Esophagus (tissue), 2 donors: Measurements from ENCODE around the gene KIAA1755. TPM values are rescaled to one million over a fixed set of nuclear protein-coding genes. Genes with fewer than 3 reads are reported as not detected.

Experiments used
- H3K27ac ChIP-seq, 2 donors: one replicate each; pipeline ENCODE4 v1.5.1; 2013; ENCODE audit warnings: low read depth in 2 of 2, mild to moderate bottlenecking in 2 of 2, inconsistent platforms in 1 of 2, low read length in 1 of 2, moderate library complexity in 1 of 2
- H3K27me3 ChIP-seq, 2 donors: one replicate each; pipeline ENCODE4 v1.6.1; 2013; ENCODE audit warnings: low read length in 2 of 2, control low read depth in 1 of 2, mild to moderate bottlenecking in 1 of 2; ENCODE audit not compliant: insufficient read depth in 2 of 2, control insufficient read depth in 1 of 2
- H3K36me3 ChIP-seq, 2 donors: one replicate each; pipeline ENCODE4 v1.6.1; 2013; ENCODE audit warnings: low read length in 1 of 2; ENCODE audit not compliant: control insufficient read depth in 2 of 2, insufficient read depth in 2 of 2
- H3K4me1 ChIP-seq, 2 donors: one replicate each; pipeline ENCODE4 v1.6.1; 2013; ENCODE audit warnings: low read length in 1 of 2; ENCODE audit not compliant: control insufficient read depth in 2 of 2, insufficient read depth in 2 of 2
- H3K4me3 ChIP-seq, 2 donors: one replicate each; pipeline ENCODE4 v1.5.1; 2013; ENCODE audit warnings: low read length in 2 of 2, mild to moderate bottlenecking in 2 of 2, low read depth in 1 of 2, moderate library complexity in 1 of 2
- H3K9me3 ChIP-seq, 2 donors: one replicate each; pipeline ENCODE4 v1.6.1; 2013; ENCODE audit warnings: mild to moderate bottlenecking in 2 of 2, low read depth in 1 of 2, low read length in 1 of 2, moderate library complexity in 1 of 2; ENCODE audit not compliant: control insufficient read depth in 2 of 2, insufficient read depth in 1 of 2
- WGBS, 2 donors: extraction: QIAGEN DNeasy Blood & Tissue Kit; methylation state at CpG; one replicate each; pipeline ENCODE4 v1.1.7; 2013; 5-methylcytosine and 5-hydroxymethylcytosine counted together
- polyA plus RNA-seq, 2 donors: library from polyadenylated mRNA; stranded (reverse); fragments of 200-250 nt; gene quantifications; one replicate each; pipeline ENCODE4 v1.2.3, GENCODE V29; 2013
- donor health status: healthy with polysubstance abuse.
- donor health status: Bipolar disorder and iron deficiency.

KIAA1755 gene
- polyA plus RNA-seq, 2 donors, result 1.4 to 1.7 TPM

DNA sequence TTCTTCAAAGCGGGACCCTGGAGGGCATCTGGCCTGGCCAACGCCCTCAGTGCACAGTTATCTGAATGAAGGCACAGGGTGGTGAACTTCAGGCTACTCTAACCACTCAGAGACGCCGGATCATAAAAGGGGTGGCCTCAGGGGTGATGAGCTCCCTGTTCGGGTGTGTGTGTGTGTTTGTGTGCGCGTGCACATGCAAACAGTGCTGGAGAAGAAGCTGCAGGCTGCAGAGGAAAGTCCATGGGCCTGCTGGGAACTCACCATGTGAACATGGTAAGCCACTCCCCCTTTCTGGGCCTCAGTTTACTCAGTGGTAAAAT is 42.0 kb downstream of the KIAA1755 start:
- Histone ChIP-seq H3K4me1 (peaks cover 0 to 4% of the 10 kb centered on the region in 2 donors), H3K27me3 (no peaks in the 10 kb centered on the region), H3K9me3 (no peaks in the 10 kb centered on the region), H3K27ac (no peak overlapping the region), H3K36me3 (no peaks in the 10 kb centered on the region), H3K4me3 (no peak overlapping the region)
- 86 to 88% methylated on average over 7 of the region's 7 CpGs for WGBS, 2 donors

DNA sequence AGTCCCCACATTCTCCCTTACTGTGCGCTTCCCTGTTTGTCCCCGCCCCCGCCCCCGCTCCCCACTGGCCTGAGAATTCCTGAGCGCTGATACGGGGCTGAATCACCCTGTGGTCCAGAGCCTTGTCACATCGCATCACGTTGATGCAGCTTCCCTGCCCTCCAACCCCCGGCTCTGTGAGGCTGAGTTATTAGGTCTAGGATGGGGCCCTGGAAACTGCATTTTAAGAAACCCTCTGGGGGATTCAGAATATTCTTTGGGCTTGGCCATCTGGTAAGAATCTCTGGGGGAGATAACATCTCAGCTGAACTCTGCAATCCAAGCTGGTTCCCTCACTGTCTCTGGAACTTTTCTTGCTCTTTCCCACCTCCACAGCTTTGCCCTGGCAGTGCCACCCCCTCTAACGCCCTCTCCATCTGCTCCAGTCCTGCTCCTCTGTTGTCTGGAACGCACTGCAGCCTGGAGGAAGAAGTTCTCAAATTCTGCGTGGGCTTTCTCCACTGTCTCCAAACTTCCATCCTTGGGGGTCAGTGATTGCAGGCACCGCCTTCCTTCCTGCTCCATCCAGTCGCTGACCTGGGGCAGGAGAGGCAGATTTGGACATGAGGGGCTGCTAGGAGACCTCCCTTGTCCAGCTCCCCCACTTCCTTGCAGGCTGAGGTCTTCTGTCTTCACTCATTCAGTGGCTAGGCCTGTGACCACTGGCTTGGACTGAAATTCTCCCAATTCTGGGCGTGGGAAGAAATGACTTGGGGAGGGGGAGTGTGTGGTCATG is 42.6 kb downstream of the KIAA1755 start:
- no peaks in the 10 kb centered on the region for H3K36me3 ChIP-seq
- H3K27ac ChIP-seq, result no peak overlapping the region
- no peak overlapping the region for H3K4me3 ChIP-seq
- H3K27me3 ChIP-seq, result no peaks in the 10 kb centered on the region
- H3K4me1 ChIP-seq, result peaks cover 0 to 4% of the 10 kb centered on the region in 2 donors
- no peaks in the 10 kb centered on the region for H3K9me3 ChIP-seq
- WGBS, 2 donors, result 61 to 66% methylated on average over 15 of the region's 15 CpGs

DNA sequence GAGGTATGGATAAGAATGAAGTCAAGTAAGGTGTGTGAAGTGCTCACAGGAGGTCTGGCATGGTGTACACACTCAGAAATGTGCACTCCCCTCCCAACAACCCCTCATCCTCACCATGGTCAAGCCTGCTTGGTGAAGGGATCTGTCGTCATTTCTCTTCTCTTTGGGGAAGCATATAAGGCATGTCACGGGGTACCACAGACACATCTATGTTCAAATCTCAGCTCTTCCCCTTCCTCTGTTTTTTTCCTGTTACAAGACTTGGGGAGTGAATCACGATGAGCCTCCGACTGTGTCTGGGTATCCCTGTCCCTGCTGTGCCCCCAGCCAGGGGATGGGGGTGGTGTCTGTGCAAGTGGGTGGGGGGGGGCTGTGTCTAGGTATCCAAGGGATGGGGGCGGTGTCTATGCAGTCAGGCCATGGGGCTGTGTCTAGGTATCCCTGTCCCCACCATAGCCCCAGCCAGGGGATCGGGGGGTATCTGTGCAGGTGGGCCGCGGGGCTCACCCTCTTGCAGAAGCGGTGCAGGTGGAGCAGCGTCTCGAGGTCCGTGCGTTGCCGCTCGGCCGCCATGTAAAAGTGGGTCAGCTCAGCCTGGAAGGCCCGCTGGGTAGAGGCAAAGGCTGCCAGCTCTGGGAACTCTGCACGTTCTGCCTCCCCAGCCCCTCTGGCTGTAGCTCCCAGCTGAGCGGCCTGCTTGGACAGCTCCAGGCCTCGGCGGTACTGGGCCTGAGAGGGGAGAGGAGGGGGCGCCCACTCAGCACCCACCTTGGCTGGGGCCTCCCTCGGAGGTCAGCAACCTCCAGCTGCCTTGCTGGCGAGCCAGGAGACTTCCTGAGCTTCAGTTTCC is 43.6 kb downstream of the KIAA1755 start:
- no peak overlapping the region for H3K27ac ChIP-seq
- H3K4me3 ChIP-seq, result no peak overlapping the region
- H3K4me1 ChIP-seq, result peaks cover 0 to 4% of the 10 kb centered on the region in 2 donors
- 87 to 91% methylated on average over 22 to 24 of the region's 24 CpGs for WGBS, 2 donors
- no peaks in the 10 kb centered on the region for H3K27me3 ChIP-seq
- H3K36me3 ChIP-seq, result no peaks in the 10 kb centered on the region
- H3K9me3 ChIP-seq, result no peaks in the 10 kb centered on the region

DNA sequence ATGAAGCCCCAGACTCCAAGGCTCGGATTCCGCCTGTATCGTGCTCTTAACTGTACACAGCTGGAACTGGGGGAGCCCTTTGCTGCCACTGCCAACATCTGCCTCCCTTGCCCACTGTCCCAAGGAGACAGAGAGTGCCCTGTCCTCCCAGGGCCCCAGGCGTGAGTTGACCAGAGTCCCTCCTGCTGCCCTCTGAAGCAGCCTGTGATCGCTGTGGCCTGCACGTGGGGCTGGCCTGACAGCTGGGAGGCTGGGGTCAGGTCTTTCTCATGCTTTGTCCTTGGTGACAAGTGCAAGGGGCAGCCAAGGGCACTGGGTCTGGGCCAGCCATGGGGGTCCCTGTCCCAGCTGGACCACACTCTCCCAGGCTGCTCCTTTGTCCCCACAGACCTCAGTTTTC is 44.3 kb downstream of the KIAA1755 start:
- 84 to 87% methylated on average over 6 of the region's 6 CpGs for WGBS, 2 donors
- no peaks in the 10 kb centered on the region for H3K9me3 ChIP-seq
- no peaks in the 10 kb centered on the region for H3K36me3 ChIP-seq
- no peak overlapping the region for H3K4me3 ChIP-seq
- H3K4me1 ChIP-seq, result peaks cover 0 to 4% of the 10 kb centered on the region in 2 donors
- H3K27me3 ChIP-seq, result no peaks in the 10 kb centered on the region
- H3K27ac ChIP-seq, result no peak overlapping the region

DNA sequence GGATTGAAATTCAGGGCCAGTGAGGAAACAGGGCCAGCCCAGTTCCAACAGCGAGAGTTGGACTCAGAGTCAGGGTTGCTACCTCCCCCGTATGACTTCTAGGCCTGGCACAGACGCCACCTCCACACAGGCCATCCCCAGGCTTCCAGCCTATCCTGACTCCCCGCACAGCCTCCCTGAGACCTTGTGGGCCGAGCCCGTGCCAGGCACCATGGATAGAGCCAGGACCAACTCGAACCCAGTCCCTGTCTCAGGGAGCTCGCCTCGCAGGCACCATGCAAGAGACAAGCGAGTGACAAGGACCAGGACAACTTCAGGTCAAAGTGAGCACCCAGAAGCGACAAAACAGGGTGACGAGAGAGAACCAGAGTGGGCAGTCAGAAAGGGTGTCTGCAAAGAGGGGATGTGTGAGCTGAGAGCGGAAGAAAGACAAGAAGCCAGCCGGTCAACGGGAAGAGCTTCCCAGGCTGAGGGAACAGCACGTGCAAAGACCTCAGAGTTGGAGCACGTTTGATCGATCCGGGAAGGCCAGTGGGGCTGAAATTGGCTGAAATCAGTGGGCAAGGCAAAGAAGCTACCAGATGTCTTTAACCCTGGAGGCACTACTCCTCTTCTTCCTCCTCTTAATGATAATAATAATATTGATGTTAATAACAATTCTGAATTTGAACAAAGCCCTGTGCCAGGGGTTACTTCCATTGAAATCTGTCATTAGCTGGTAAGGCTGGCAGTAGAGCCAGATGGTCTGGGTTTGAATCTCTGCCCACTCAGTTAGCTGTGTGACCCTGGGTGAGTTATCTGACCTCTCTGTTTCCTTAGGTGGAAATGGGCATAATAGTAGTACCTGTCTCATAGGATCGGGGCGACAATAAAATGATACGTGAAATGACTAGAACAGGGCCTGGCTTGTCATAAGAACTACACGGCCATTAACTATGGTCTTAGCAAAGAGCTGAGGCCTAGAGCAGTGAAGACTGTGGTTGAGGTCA is 45.0 kb downstream of the KIAA1755 start:
- Histone ChIP-seq H3K9me3 (no peaks in the 10 kb centered on the region), H3K27me3 (no peaks in the 10 kb centered on the region), H3K27ac (no peak overlapping the region), H3K4me1 (no peaks in the 10 kb centered on the region), H3K4me3 (no peak overlapping the region), H3K36me3 (no peaks in the 10 kb centered on the region)
- WGBS, 2 donors, result 82 to 88% methylated on average over 23 of the region's 23 CpGs

DNA sequence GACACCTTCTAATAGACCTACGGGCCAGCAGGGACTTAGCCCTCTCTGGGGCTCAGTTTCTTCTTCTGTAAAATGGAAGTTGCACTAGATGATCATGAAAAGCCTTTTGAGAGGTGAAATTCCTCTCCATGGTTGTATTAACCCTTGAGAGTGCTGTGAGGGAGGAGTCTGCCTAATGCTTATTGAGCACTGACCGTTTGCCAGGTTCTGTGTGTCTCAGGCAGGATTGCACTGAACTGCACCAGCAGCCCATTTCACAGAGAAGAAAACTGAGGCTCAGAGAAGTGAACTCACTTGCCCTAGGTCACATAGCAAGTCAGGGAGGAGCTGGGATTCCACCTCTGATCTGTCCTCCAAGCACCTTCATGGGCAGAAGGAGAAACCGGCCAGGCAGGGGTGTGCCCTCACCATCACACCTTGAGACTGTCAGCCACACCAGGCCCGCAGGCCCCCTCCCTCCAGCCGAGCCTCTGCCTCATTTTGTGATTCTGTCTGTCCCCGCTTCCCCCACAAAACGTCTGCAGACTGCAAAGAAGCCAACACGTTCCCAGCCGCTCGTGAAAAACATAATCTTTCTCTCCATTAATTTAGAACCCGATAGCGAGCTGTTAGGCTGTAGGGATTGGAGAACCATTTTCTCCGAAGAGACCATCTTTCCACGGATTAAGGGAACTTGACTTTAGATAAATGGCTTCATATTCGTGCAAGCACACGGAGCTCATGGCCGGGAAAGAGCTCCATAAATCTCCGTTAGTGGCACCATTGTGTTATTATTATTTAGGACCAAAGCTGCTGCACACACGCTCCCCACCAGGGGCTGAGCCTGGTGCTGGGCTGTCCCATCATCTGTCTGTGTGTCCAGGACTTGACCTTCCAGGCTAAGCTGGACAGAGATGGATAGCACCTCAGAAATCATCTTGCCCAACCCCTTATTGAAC is 46.0 kb downstream of the KIAA1755 start:
- Histone ChIP-seq H3K36me3 (no peaks in the 10 kb centered on the region), H3K4me1 (no peaks in the 10 kb centered on the region), H3K9me3 (no peaks in the 10 kb centered on the region), H3K4me3 (no peak overlapping the region), H3K27me3 (no peaks in the 10 kb centered on the region), H3K27ac (no peak overlapping the region)
- WGBS, 2 donors, result 75% methylated on average over 19 of the region's 19 CpGs

DNA sequence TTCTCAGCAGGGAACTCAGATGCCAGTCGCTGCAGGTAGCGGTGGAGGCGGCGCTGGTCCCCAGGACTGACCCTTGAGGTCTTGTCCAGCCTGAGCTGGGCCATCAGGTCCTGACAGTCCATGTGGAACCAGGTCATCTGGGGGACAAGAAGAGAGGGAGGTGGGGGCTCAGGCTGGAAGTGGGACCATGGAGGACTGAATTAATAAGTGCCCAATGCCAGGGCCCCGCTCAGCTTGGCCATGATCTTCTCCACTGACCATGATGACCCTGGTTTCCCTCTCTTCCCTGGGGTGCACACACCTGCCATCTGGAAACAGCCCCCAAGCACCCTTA is 47.0 kb downstream of the KIAA1755 start:
- Histone ChIP-seq H3K4me3 (no peak overlapping the region), H3K27me3 (no peaks in the 10 kb centered on the region), H3K4me1 (no peaks in the 10 kb centered on the region), H3K27ac (no peak overlapping the region), H3K9me3 (no peaks in the 10 kb centered on the region), H3K36me3 (no peaks in the 10 kb centered on the region)
- 95 to 96% methylated on average over 5 of the region's 5 CpGs for WGBS, 2 donors

DNA sequence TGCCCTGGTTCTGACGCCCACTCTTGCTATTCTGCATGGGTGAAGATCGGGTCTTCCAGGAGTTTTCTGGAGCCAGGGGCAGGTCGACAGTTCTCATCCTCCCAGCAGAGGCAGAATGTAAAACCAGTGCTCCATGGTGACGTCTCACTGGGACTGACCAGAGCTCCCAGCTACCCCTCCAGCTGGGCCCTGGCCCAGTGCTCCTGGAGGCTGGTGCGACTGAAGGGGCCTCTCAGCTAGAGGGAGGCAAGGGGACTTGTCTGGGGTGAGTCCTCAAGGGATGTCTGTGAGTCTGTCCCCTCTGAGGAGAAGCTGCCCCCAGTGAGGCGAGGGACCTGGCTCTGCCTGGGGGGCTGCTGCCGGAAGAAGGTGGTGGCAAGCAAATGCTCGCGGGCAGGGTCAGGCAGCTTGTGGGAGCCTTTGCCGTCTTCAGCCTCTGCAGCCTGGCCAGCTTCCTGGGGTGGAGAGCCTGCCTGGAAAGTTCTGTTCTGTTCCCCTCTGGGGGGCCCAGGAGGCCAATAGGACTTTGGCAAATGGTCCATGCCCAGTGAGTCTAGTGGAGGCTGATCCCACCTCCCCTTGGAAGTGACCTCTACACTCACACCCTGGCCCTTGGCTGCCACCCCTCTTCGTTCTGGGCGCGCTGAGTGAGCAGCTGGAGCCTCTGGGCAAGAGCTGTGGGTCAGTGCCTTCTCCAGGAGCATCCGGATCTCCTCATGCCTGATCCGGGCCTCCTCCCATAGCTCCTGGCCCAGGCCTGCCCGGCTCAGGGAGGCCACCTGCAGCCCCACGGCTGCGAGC is 47.5 kb downstream of the KIAA1755 start:
- 67 to 71% methylated on average over 18 of the region's 18 CpGs for WGBS, 2 donors
- Histone ChIP-seq H3K27ac (no peak overlapping the region), H3K9me3 (no peaks in the 10 kb centered on the region), H3K27me3 (no peaks in the 10 kb centered on the region), H3K4me1 (no peaks in the 10 kb centered on the region), H3K36me3 (no peaks in the 10 kb centered on the region), H3K4me3 (no peak overlapping the region)
